ENCODE measurements around the gene PAX9.

DNA sequence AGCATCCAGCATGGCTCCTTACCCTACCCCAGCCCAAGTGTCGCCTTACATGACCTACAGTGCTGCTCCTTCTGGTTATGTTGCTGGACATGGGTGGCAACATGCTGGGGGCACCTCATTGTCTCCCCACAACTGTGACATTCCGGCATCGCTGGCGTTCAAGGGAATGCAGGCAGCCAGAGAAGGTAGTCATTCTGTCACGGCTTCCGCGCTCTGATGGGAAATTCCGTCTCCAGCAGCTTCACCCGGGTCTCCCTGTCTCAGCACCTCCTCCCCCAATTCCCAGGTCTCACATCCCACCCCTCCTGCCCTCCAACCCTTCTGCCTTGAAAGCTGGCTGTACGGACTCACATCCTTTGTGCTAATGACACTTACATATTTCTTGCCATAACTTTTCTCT, 14.6 kb downstream of the PAX9 start:
- TF ChIP-seq, protein P1, sequence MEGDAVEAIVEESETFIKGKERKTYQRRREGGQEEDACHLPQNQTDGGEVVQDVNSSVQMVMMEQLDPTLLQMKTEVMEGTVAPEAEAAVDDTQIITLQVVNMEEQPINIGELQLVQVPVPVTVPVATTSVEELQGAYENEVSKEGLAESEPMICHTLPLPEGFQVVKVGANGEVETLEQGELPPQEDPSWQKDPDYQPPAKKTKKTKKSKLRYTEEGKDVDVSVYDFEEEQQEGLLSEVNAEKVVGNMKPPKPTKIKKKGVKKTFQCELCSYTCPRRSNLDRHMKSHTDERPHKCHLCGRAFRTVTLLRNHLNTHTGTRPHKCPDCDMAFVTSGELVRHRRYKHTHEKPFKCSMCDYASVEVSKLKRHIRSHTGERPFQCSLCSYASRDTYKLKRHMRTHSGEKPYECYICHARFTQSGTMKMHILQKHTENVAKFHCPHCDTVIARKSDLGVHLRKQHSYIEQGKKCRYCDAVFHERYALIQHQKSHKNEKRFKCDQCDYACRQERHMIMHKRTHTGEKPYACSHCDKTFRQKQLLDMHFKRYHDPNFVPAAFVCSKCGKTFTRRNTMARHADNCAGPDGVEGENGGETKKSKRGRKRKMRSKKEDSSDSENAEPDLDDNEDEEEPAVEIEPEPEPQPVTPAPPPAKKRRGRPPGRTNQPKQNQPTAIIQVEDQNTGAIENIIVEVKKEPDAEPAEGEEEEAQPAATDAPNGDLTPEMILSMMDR (conservative IDR thresholded peaks at IDR 0.05 in 1 of 2, IDR thresholded peaks at IDR 0.05 in 1 of 2; ENCODE audit: extremely low read depth in 1 of 2, insufficient read depth in 1 of 2, low read depth in 1 of 2, low read length in 2 of 2) = no peak
- no peak for TF ChIP-seq EZH2 (IDR thresholded peaks at IDR 0.05; ENCODE audit: borderline replicate concordance, low read length)
